Spleen (tissue), 11 donors: ENCODE results near the gene GGNBP2. TPM values are rescaled to one million over a fixed set of nuclear protein-coding genes. Genes with fewer than 3 reads are reported as not detected.

Source experiments
- DNase-seq: peaks from one replicate; pipeline ENCODE4 v3.0.0-alpha.2; 2020
- H3K27ac ChIP-seq, 8 donors: fragments of 200-600 bp; sonication (generic) in 7 of 8; 1 replicate in 4 of 8; 2 replicates in 4 of 8; pipeline versions ENCODE4 v1.5.0 to v1.8.0; 2016 to 2021; ENCODE audit warnings: inconsistent platforms in 4 of 8, mild to moderate bottlenecking in 4 of 8, moderate library complexity in 1 of 8
- H3K27me3 ChIP-seq, 7 donors: fragments of 200-600 bp; sonication (generic) in 6 of 7; replicated peaks in 1 of 7; 1 replicate in 4 of 7; 2 replicates in 3 of 7; pipeline versions ENCODE4 v1.5.0 to v1.8.0; 2016 to 2021; ENCODE audit warnings: inconsistent platforms in 3 of 7, mild to moderate bottlenecking in 1 of 7
- H3K36me3 ChIP-seq, 6 donors: fragments of 200-600 bp; sonication (generic) in 5 of 6; 1 replicate in 4 of 6; 2 replicates in 2 of 6; pipeline versions ENCODE4 v1.5.0 to v1.8.0; 2016 to 2021; ENCODE audit warnings: inconsistent platforms in 2 of 6
- H3K4me1 ChIP-seq, 6 donors: fragments of 200-600 bp; sonication (generic) in 5 of 6; 1 replicate in 3 of 6; 2 replicates in 3 of 6; pipeline versions ENCODE4 v1.5.0 to v1.8.0; 2016 to 2021; ENCODE audit warnings: inconsistent platforms in 3 of 6
- H3K4me3 ChIP-seq, 8 donors: fragments of 200-600 bp; sonication (generic) in 7 of 8; 1 replicate in 4 of 8; 2 replicates in 4 of 8; pipeline versions ENCODE4 v1.5.0 to v1.8.0; 2016 to 2021; ENCODE audit warnings: inconsistent platforms in 4 of 8, mild to moderate bottlenecking in 4 of 8, moderate library complexity in 2 of 8
- H3K9me3 ChIP-seq, 8 donors: fragments of 200-600 bp; sonication (generic) in 7 of 8; 1 replicate in 4 of 8; 2 replicates in 4 of 8; pipeline versions ENCODE4 v1.5.0 to v1.8.0; 2016 to 2021; ENCODE audit warnings: inconsistent platforms in 4 of 8
- POLR2A ChIP-seq, 3 donors: fragments of 450-650 bp; IDR thresholded peaks; one replicate each; pipeline ENCODE4 v1.5.1; 2017; ENCODE audit warnings: antibody characterized with exemption in 3 of 3, mild to moderate bottlenecking in 1 of 3
- POLR2AphosphoS5 ChIP-seq, 3 donors: sonication (generic); formaldehyde crosslinking; IDR thresholded peaks; one replicate each; pipeline ENCODE4 v1.5.1; 2017; ENCODE audit warnings: antibody characterized with exemption in 3 of 3
- WGBS, 5 donors: extraction: QIAGEN DNeasy Blood & Tissue Kit in 3 of 5; methylation state at CpG; one replicate each; pipeline versions ENCODE4 v1.1.5 to v1.1.7; 2013 to 2018; 5-methylcytosine and 5-hydroxymethylcytosine counted together
- intact Hi-C: fragments of 100-400 bp; cut with DNase I; formaldehyde crosslinking; loops from one replicate; pipeline ENCODE4 v1.15.0; 2023; ENCODE audit warnings: low total_unique reads
- polyA plus RNA-seq, 3 donors: library from polyadenylated mRNA; stranded (reverse); fragments of 200-250 nt; gene quantifications; one replicate each; pipeline ENCODE4 v1.2.1, GENCODE V29; 2013
- total RNA-seq, 7 donors: library from RNA; depleted of rRNA in 3 of 7; stranded (reverse); fragments of >200 nt in 3 of 7; fragmentation: NEBNext Ultra II Directional in 4 of 7; extraction: Animal tissue kit (Norgen Biotek cat#: 25700) in 4 of 7; gene quantifications; one replicate each; pipeline versions ENCODE4 v1.1.0 to v1.2.1, GENCODE V29; 2016 to 2021
- TF ChIP-seq, protein P1 (sequence below), 11 experiments: fragments of 200-600 bp in 7 of 11; fragments of 450-650 bp in 4 of 11; sonication (generic) in 4 of 11; IDR thresholded peaks in 8 of 11; conservative IDR thresholded peaks in 3 of 11; 1 replicate in 7 of 11; 2 replicates in 4 of 11; pipeline versions ENCODE4 v1.4.0 to v1.8.0; 2016 to 2021; ENCODE audit warnings: antibody characterized with exemption in 11 of 11, inconsistent platforms in 4 of 11, mild to moderate bottlenecking in 1 of 11
- donor health status: healthy with polysubstance abuse.
- donor health status: DM: no; HTN: no; CAD: no; lungs with moderate emphysema.
- donor health status: DM: no; HTN: no; CAD: no.
- donor health status: Bipolar disorder and iron deficiency.
- donor health status: healthy.
- donor health status: DM: no; HTN: no; CAD: no.
- donor health status: DM: yes; HTN: yes; CAD: no.

Gene GGNBP2
- total and polyA plus RNA-seq, 10 donors = 60.8 to 123 (median 88.5) TPM

DNA sequence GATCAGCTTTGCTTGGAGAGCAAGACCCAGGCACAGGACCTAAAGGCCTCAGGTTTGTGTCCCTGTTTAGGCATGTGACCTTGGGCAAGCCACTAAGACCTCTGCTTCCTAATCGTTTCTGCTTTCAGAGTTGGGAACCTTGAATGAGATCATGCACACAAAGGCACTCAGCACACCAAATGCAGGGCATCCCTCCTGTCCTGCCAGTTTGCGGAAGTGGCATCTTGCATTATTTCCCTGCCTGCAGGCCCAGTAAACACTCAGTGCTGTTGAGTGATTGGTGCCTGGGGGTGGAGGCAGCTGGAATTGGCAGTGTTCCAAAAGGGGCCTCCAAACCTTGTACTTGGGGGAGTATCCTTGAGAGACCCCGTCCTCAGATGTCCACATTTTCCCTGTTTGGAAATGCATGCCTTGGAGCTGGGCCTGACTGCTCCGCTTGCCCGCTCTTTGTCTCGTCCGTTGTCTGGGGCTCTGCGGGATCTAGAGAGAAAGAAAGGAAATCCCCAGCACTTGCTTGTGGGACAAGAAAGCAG, 85.3 kb downstream of the GGNBP2 start:
- H3K36me3 ChIP-seq = no peaks in the 10 kb centered on the region
- WGBS, 5 donors = 68 to 87% (median 79%) methylated on average over 7 to 8 of the region's 8 CpGs
- H3K4me3 ChIP-seq = no peak overlapping the region
- H3K9me3 ChIP-seq = no peaks in the 10 kb centered on the region
- DNase-seq = no peak
- intact Hi-C loops = loop anchor here (2.0 to 5.0 kb wide), 2 partner anchors 417 to 607 kb away; no protein-coding TSS in a partner anchor
- no peak for TF ChIP-seq POLR2AphosphoS5 (IDR thresholded peaks at IDR 0.05)
- no peak for TF ChIP-seq POLR2A (IDR thresholded peaks at IDR 0.05)
- TF ChIP-seq, protein P1, sequence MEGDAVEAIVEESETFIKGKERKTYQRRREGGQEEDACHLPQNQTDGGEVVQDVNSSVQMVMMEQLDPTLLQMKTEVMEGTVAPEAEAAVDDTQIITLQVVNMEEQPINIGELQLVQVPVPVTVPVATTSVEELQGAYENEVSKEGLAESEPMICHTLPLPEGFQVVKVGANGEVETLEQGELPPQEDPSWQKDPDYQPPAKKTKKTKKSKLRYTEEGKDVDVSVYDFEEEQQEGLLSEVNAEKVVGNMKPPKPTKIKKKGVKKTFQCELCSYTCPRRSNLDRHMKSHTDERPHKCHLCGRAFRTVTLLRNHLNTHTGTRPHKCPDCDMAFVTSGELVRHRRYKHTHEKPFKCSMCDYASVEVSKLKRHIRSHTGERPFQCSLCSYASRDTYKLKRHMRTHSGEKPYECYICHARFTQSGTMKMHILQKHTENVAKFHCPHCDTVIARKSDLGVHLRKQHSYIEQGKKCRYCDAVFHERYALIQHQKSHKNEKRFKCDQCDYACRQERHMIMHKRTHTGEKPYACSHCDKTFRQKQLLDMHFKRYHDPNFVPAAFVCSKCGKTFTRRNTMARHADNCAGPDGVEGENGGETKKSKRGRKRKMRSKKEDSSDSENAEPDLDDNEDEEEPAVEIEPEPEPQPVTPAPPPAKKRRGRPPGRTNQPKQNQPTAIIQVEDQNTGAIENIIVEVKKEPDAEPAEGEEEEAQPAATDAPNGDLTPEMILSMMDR (IDR thresholded peaks at IDR 0.05 in 8 of 11, conservative IDR thresholded peaks at IDR 0.05 in 3 of 11) = no peak
- peaks cover 0 to 8% (median 0%) of the 10 kb centered on the region in 7 donors for H3K27me3 ChIP-seq
- peaks cover 0 to 13% (median 5%) of the 10 kb centered on the region in 6 donors for H3K4me1 ChIP-seq
- H3K27ac ChIP-seq = no peak overlapping the region

DNA sequence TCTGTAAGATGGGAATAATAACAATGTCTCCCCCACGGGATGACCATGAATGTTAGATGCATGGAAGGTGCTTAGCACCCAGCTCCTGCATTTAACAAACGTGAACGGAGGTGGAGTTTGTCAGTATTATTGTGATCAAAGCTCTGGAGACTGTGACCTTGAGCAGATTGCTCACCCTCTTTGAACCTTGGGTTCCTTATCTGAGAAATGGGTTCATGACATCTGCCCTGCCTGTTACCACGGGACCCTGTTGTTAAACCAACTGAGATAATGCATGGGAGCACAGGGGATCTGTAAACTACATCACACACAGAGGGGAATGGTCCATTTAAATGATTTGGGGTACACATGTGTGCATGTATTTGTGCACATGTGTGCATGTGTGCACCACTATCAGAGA, 86.3 kb downstream of the GGNBP2 start:
- Histone ChIP-seq H3K36me3 (no peaks in the 10 kb centered on the region), H3K9me3 (no peaks in the 10 kb centered on the region), H3K27ac (no peak overlapping the region), H3K4me3 (no peak overlapping the region), H3K27me3 (peaks cover 0 to 15% (median 0%) of the 10 kb centered on the region in 7 donors), H3K4me1 (peaks cover 0 to 13% (median 5%) of the 10 kb centered on the region in 6 donors)
- WGBS, 5 donors = 72 to 82% (median 78%) methylated on average over 4 of the region's 4 CpGs
- DNase-seq = no peak
- intact Hi-C loops = loop anchor here (2.0 kb wide), 1 partner anchor 416 kb away; no protein-coding TSS in a partner anchor
- TF ChIP-seq POLR2AphosphoS5 (IDR thresholded peaks at IDR 0.05) = no peak
- TF ChIP-seq, protein P1 (IDR thresholded peaks at IDR 0.05 in 8 of 11, conservative IDR thresholded peaks at IDR 0.05 in 3 of 11) = no peak
- no peak for TF ChIP-seq POLR2A (IDR thresholded peaks at IDR 0.05)

DNA sequence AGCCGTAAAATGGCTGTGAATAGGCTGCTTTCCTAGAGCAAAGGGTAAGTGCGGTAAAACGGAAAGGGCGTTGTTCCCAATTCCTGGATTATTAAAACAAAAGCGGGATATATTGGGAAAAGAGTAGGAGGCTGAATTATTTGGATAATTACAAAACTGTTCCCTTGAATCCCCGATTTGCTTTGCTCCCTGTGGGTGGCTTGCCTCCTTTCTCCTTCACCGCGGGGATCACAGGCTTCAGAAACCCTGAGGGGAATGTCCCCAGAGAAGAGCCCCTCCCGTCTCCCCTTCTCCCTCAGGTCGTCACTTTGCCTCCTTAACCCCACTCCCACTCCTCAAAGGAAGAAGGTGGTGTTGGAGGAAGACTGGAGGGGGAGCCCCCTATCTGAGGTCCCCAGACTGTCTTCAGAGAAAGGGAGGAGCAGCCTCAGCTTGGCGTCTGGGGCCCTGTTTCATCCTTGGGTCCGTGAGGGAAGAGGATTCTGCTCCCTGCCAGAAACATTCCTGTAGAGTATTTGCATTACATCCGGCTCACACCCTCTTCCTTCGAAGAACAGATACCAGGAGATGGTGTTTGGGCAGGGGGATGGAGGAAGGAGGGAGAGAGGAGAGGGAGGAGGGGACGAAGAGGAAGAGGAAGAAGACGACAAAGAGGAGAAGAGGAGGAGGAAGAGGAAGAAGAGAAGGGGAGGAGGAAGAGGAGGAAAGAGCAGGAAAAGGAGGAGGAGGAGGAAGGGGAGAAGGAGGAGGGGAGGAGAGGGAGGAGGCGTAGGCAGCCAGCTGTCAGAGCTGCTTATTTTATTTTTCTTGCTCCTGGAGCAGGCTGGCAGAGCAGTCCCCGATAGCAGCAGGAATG, 88.4 kb downstream of the GGNBP2 start:
- intact Hi-C loops = no loop called here
- H3K9me3 ChIP-seq = no peaks in the 10 kb centered on the region
- no peak overlapping the region for H3K4me3 ChIP-seq
- no peak for TF ChIP-seq POLR2A (IDR thresholded peaks at IDR 0.05)
- TF ChIP-seq, protein P1 (IDR thresholded peaks at IDR 0.05 in 8 of 11, conservative IDR thresholded peaks at IDR 0.05 in 3 of 11) = no peak
- TF ChIP-seq POLR2AphosphoS5 (IDR thresholded peaks at IDR 0.05) = no peak
- no peaks in the 10 kb centered on the region for H3K36me3 ChIP-seq
- no peak for DNase-seq
- H3K27ac ChIP-seq = no peak overlapping the region
- H3K27me3 ChIP-seq = peaks cover 0 to 19% (median 0%) of the 10 kb centered on the region in 7 donors
- peaks cover 0 to 13% (median 5%) of the 10 kb centered on the region in 6 donors for H3K4me1 ChIP-seq
- WGBS, 5 donors = 37 to 52% (median 47%) methylated on average over 18 of the region's 18 CpGs

Other genes starting within 250 kb of the GGNBP2 start
- gene TBC1D3G, start 221.0 kb upstream of the GGNBP2 start, total RNA-seq = 1 to 10 TPM in 2 of 7 donors, not detected in 5; 2.0 to 5.2 TPM
- gene TBC1D3G, start 221.0 kb upstream of the GGNBP2 start, polyA plus RNA-seq = 10 to 100 TPM in 1 of 3 donors, under 1 TPM in 1, not detected in 1; 0.61 to 11.3 TPM
- gene TBC1D3H, start 156.5 kb upstream of the GGNBP2 start, total RNA-seq = under 1 TPM in 1 of 7 donors, not detected in 6; 0.64 TPM
- gene TBC1D3H, start 156.5 kb upstream of the GGNBP2 start, polyA plus RNA-seq = 1 to 10 TPM in 2 of 3 donors, not detected in 1; 2.8 to 4.5 TPM
- 10 to 100 TPM; 24.2 to 42.4 (median 28.6) TPM for gene ZNHIT3, start 58.2 kb upstream of the GGNBP2 start, total RNA-seq
- gene ZNHIT3, start 58.2 kb upstream of the GGNBP2 start, polyA plus RNA-seq = 10 to 100 TPM; 41.4 to 58.0 (median 52.9) TPM
- gene MYO19, start 10.1 kb upstream of the GGNBP2 start, total RNA-seq = 10 to 100 TPM; 41.7 to 68.9 (median 56.1) TPM
- gene MYO19, start 10.1 kb upstream of the GGNBP2 start, polyA plus RNA-seq = 10 to 100 TPM; 15.6 to 23.6 (median 21.4) TPM
- gene PIGW, start 9.9 kb upstream of the GGNBP2 start, total RNA-seq = 1 to 10 TPM; 4.8 to 7.7 (median 6.1) TPM
- gene PIGW, start 9.9 kb upstream of the GGNBP2 start, polyA plus RNA-seq = 1 to 10 TPM; 3.3 to 6.0 (median 5.0) TPM
- gene DHRS11, start 47.0 kb downstream of the GGNBP2 start, total RNA-seq = 1 to 10 TPM; 3.9 to 7.8 (median 5.2) TPM
- 1 to 10 TPM; 4.1 to 5.1 (median 4.7) TPM for gene DHRS11, start 47.0 kb downstream of the GGNBP2 start, polyA plus RNA-seq
- 1 to 10 TPM; 5.4 to 9.1 (median 7.7) TPM for gene MRM1, start 56.7 kb downstream of the GGNBP2 start, total RNA-seq
- 10 to 100 TPM in 2 of 3 donors, 1 to 10 TPM in 1; 9.4 to 13.8 (median 12.2) TPM for gene MRM1, start 56.7 kb downstream of the GGNBP2 start, polyA plus RNA-seq